22Rv1 (cell line): ENCODE measurements around the gene ZNF280C.

Experiments
- CTCF ChIP-seq: fragments of 450-650 bp; IDR thresholded peaks from 2 replicates; pipeline ENCODE4 v1.5.1; 2017; ENCODE audit warnings: mild to moderate bottlenecking
- ZFX ChIP-seq: fragments of 450-650 bp; IDR thresholded peaks from 2 replicates; pipeline ENCODE4 v1.6.1; 2017; ENCODE audit warnings: antibody characterized with exemption, borderline replicate concordance

- TF ChIP-seq CTCF (no peak), ZFX (no peak)
Measured at GRCh38 chrX:130301405-130301804, 32.7 kb upstream of the ZNF280C start.
